HAP-1 (cell line): ENCODE data around the gene GLRA3.
"Not testable (repeated sequence)": the region's sequence is repeated elsewhere in the genome, so short reads cannot be mapped to it uniquely, and the experiment has no call there.

Source experiments
- DNase-seq, 2 experiments: peaks; one replicate each; pipeline ENCODE4 v3.0.0-alpha.2; 2016 to 2020; ENCODE audit warnings: low spot score in 2 of 2
- H3K27me3 ChIP-seq: fragments of 250-450 bp; sonication (Bioruptor Pico); 2 replicates; pipeline ENCODE4 v1.5.1; 2020; ENCODE audit warnings: low read depth, mild to moderate bottlenecking, moderate library complexity
- H3K36me3 ChIP-seq: fragments of 250-450 bp; sonication (Bioruptor Pico); replicated peaks from 2 replicates; pipeline ENCODE4 v1.5.1; 2020; ENCODE audit warnings: mild to moderate bottlenecking
- H3K4me1 ChIP-seq: fragments of 250-450 bp; sonication (Bioruptor Pico); 2 replicates; pipeline ENCODE4 v1.5.1; 2020; ENCODE audit warnings: mild to moderate bottlenecking
- H3K4me3 ChIP-seq: fragments of 250-450 bp; sonication (Bioruptor Pico); 2 replicates; pipeline ENCODE4 v1.5.1; 2020; ENCODE audit warnings: mild to moderate bottlenecking, moderate library complexity
- H3K9me3 ChIP-seq: fragments of 250-450 bp; sonication (Bioruptor Pico); 2 replicates; pipeline ENCODE4 v1.5.1; 2020; ENCODE audit warnings: mild to moderate bottlenecking, moderate library complexity
- in situ Hi-C: fragments of 300-500 bp; cut with MboI; formaldehyde crosslinking; loops from 3 replicates; pipeline ENCODE4 v1.14.3; 2020; ENCODE audit warnings: low sequenced_read_pairs, inconsistent platforms, mixed read lengths

The GLRA3 gene

DNA sequence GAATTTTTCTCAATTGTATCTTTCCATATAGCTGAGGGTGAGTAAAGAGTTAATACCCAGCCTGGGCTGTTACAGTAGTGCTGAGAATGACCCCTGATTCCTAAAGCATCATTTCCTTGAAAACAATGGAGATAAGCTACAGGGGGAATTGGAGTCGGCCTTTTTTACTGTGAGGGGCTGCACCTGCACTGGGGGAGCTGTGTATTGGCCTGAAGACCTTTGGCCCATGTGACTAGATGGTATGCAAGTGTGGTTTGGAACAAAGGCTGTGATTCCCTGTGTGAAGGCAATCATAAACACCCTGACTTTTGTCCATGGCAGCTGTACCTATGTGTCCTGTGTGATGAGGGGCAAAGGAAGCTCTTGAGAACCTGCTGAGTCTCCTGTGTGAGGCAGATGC lies 182.7 kb downstream of the GLRA3 start:
- Histone ChIP-seq H3K27me3 (no peaks in the 10 kb centered on the region), H3K9me3 (no peaks in the 10 kb centered on the region), H3K4me1 (no peaks in the 10 kb centered on the region), H3K36me3 (no peaks in the 10 kb centered on the region), H3K4me3 (no peak overlapping the region)
- DNase-seq, result no peak
- in situ Hi-C loops, result no loop called here

DNA sequence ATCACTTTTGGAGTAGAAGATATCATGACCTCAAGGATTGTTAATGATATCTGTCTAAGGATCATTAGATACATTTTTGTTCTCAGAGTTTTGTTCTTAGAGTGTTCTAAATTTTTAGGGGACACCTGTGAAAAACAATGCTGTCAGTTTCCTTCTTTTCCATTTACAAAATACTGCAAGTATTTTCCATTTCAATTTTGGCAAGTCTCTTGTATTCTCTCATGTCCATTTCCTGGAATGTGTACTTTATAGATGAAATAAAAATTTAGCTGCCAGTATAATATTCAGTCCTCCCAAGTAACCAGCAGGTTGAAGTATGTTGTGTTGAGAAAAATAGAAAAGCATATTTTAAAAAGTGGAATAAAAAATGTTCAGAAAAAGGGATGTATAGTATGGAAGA lies 188.9 kb downstream of the GLRA3 start:
- in situ Hi-C loops, result no loop called here
- H3K36me3 ChIP-seq, result no peaks in the 10 kb centered on the region
- no peak for DNase-seq
- H3K9me3 ChIP-seq, result no peaks in the 10 kb centered on the region
- no peak overlapping the region for H3K4me3 ChIP-seq
- H3K27me3 ChIP-seq, result no peaks in the 10 kb centered on the region
- no peaks in the 10 kb centered on the region for H3K4me1 ChIP-seq

DNA sequence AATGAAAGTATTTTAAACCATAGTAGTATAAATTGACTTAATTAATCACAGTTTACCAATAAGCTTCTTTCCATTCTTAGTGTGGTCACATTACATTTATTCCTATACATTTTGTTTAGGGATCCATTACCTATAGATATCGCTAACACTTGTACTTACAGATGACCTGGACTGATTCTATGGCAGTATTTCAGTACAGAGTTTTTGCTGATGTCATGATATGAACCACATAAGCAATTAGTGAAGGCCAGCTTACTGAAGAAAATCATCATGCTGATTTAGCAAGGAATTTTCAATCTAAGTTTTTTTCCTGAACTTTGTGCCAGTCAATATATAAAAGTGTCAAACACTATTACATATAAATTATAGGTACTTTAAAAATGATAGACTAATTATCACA lies 193.3 kb downstream of the GLRA3 start:
- no peaks in the 10 kb centered on the region for H3K27me3 ChIP-seq
- in situ Hi-C loops, result no loop called here
- DNase-seq, result no peak
- no peak overlapping the region for H3K4me3 ChIP-seq
- H3K9me3 ChIP-seq, result no peaks in the 10 kb centered on the region
- no peaks in the 10 kb centered on the region for H3K36me3 ChIP-seq
- no peaks in the 10 kb centered on the region for H3K4me1 ChIP-seq

DNA sequence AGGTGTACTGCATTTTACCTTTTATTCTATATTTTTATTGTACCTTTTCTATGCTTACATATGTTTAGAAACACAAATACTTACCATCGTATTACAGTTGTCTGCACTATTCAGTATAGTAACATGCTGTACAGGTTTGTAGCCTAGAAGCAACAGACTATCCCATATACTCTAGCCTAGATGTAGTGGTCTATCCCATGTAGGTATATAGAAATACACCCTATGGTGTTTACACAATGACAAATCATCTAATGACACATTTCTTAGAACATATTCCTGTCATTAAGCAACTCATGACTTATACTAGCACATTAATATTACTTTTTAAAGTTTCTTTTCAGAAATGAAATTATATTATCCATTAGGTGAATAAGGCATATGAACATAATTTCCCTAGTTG lies 195.6 kb downstream of the GLRA3 start:
- no peaks in the 10 kb centered on the region for H3K4me1 ChIP-seq
- no peak overlapping the region for H3K4me3 ChIP-seq
- H3K36me3 ChIP-seq, result no peaks in the 10 kb centered on the region
- no peaks in the 10 kb centered on the region for H3K27me3 ChIP-seq
- H3K9me3 ChIP-seq, result no peaks in the 10 kb centered on the region
- no peak for DNase-seq
- in situ Hi-C loops, result loop anchor here (5.0 kb wide), 1 partner anchor 271 kb away; no protein-coding TSS in a partner anchor

DNA sequence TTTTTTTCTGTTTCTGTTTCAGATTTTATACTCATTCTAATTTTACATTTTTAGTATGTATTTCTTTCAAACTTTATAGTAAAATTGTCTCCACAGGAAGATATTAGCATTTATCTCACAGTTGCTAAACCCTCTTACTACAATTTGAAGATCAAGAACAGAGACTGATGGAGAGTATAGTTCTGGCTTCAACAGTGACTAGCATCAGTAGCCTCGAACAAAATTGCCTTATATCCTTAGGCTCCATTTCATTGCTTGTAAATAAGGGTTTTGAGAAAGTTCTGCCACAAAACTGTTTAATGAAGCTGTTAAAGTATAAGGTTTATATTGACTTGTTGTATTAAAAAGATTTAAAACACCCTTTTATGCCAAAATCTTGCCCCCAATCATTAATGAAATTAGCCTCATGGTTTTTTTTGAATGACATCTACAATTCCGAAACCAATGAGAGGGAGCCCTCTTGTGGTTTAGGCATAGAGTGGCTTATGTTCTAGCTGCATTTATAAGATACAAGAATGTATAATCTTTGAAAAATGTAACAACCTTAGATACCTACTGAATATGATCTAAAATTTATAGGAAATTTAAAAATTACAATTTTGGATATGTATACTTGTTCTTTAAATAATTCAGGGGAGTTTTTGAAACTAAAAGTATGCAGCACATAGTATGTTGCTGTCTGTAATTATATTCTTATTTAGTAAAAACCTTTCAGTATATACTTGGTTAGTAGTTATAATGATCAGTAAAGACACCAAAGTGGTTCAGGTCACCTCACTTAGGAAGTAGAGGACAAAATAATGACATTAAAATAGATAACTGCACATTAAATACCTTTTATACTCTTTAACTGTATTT lies 196.9 kb downstream of the GLRA3 start:
- in situ Hi-C loops, result loop anchor here (5.0 kb wide), 1 partner anchor 270 kb away; no protein-coding TSS in a partner anchor
- Histone ChIP-seq H3K36me3 (no peaks in the 10 kb centered on the region), H3K4me1 (no peaks in the 10 kb centered on the region), H3K27me3 (no peaks in the 10 kb centered on the region), H3K4me3 (no peak overlapping the region), H3K9me3 (no peaks in the 10 kb centered on the region)
- DNase-seq, result peak; percentile 21 to 60

DNA sequence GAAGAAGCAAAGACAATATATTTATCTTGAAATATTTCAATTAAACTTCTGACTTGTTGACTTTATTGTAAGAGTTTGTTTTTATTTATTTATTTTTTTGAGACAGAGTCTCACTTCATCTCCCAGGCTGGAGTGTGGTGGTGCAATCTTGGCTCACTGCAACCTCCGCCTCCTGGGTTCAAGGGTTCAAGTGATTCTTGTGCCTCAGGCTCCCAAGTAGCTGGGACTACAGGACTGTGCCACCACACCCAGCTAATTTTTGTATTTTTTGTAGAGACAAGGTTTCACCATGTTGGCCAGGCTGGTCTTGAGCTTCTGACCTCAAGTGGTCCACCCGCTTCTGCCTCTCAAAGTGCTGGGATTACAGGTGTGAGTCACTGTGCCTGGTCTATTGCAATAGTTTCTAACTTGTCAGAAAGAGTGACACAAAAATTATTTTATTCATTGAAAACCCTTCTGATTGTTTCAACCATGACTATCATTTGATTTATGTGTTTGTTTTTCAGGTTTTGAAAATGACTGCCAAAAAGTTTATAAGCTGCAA lies 199.1 kb downstream of the GLRA3 start:
- H3K27me3 ChIP-seq, DNase-seq, H3K4me1 ChIP-seq, H3K4me3 ChIP-seq, H3K9me3 ChIP-seq, H3K36me3 ChIP-seq: not testable (repeated sequence)
- in situ Hi-C loops, result loop anchor here (5.0 kb wide), 1 partner anchor 268 kb away; no protein-coding TSS in a partner anchor

DNA sequence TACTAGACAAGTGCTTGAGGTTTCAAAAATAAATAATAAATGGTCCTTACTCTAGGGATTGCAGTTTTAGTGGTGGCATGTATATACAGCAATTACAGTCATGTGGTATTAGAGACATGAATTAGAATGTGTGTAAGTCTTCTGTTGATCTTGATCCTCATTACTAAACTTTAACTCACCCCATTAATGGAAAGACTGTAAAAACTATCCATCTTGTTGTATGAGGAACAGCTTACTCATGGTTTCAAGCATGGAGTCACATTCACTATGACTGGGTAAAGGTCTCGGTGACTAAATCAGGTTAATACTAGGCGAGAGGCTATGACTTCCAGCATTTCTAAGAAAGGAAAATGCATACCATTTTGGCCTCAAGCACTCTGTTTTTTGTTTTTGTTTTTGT lies 199.8 kb downstream of the GLRA3 start:
- H3K36me3 ChIP-seq, result no peaks in the 10 kb centered on the region
- DNase-seq, result no peak
- no peaks in the 10 kb centered on the region for H3K4me1 ChIP-seq
- in situ Hi-C loops, result no loop called here
- no peaks in the 10 kb centered on the region for H3K9me3 ChIP-seq
- no peak overlapping the region for H3K4me3 ChIP-seq
- no peaks in the 10 kb centered on the region for H3K27me3 ChIP-seq

DNA sequence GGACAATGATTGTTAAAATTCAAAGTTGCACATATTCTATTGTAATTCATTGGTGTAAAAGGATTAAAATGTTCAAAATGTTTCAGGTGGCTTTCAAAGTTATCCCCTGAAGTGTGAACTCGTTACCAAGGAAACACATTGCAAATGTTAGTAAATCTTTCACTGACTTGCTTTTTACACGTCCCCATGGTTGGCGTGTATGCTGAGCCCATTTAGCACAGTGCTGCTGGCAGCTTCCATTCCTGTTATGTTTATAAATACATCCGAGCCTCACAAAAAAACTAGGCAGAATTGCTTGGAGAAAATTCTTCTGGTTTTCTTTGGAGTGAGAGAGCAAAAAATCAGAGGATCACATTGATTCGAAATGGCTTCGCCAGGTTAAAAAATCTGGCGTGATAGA lies 200.9 kb downstream of the GLRA3 start:
- H3K36me3 ChIP-seq, result no peaks in the 10 kb centered on the region
- H3K4me3 ChIP-seq, result no peak overlapping the region
- H3K4me1 ChIP-seq, result no peaks in the 10 kb centered on the region
- no peaks in the 10 kb centered on the region for H3K9me3 ChIP-seq
- in situ Hi-C loops, result no loop called here
- H3K27me3 ChIP-seq, result no peaks in the 10 kb centered on the region
- DNase-seq, result peak in 1 of 2 experiments; percentile 21

DNA sequence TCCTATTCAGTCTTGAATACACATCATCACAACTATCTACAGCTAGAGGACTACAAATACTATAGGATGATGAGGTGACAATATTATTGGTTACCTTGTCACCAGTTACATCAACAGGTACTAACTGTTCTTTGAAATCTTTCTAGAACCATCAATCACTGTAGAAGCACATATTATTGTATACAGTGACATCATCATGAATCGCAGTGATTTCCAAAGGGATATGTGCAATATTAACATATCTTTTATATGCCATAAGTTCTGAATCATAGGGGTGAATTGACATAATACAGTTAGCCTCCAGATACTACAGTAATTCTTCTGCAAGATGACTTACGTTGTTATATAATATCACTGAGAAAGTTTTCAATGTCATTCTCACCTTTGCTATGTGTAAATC lies 201.6 kb downstream of the GLRA3 start:
- in situ Hi-C loops, result no loop called here
- Histone ChIP-seq H3K9me3 (no peaks in the 10 kb centered on the region), H3K4me3 (no peak overlapping the region), H3K36me3 (no peaks in the 10 kb centered on the region), H3K27me3 (no peaks in the 10 kb centered on the region), H3K4me1 (no peaks in the 10 kb centered on the region)
- DNase-seq, result no peak

DNA sequence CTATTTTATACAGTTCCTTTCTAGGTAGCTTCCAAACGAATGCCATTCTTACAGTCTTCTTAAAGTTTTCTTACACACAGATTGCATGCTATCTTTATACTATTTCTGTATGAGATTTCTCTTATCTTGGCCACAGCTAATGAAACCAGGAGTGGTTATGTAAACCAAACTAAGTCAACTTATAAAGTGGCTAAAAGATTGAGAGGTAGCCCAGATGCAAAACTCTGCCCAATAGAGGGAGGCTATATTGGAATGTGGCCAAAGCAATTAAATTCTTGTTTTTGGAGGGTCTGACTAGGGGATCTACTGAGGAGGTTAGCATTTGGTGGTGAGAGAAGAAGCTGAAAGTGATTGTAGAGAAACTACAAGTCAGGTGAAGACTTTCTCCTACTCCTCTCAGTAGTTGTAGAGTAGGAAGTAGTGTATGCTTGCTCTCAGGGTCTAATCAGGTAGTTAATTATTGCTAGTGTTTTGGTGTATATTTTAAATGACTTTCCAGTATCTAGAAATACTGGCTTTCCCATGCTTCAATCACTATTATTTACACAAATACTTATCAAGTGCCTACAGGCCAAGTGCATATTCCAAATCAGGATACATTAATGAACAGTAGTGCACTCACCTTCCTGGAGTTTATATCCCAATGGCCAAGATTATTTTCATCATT lies 202.6 kb downstream of the GLRA3 start:
- Histone ChIP-seq H3K4me3 (no peak overlapping the region), H3K9me3 (no peaks in the 10 kb centered on the region), H3K4me1 (no peaks in the 10 kb centered on the region), H3K36me3 (no peaks in the 10 kb centered on the region), H3K27me3 (no peaks in the 10 kb centered on the region)
- DNase-seq, result no peak
- in situ Hi-C loops, result no loop called here

DNA sequence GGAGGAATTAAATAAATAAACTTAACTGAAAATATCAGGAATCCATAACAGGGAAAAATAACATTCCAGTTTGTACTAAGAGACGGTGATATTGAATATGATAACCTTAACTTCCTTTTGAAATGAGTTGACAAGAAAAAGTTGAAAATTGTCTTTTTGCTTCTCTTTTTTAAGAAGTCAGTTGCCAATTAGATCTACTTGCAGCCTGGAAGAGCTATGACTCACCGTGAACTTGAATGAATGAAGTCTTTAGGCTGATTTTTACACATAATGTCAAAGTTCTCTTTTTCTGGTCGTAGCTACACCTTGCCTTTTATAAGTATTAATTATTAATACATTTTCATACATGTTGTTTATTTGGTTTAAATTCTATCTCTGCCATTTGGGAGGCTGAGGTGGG lies 212.4 kb downstream of the GLRA3 start:
- Histone ChIP-seq H3K27me3 (no peaks in the 10 kb centered on the region), H3K4me3 (no peak overlapping the region), H3K9me3 (no peaks in the 10 kb centered on the region), H3K36me3 (no peaks in the 10 kb centered on the region), H3K4me1 (no peaks in the 10 kb centered on the region)
- no peak for DNase-seq
- in situ Hi-C loops, result no loop called here

DNA sequence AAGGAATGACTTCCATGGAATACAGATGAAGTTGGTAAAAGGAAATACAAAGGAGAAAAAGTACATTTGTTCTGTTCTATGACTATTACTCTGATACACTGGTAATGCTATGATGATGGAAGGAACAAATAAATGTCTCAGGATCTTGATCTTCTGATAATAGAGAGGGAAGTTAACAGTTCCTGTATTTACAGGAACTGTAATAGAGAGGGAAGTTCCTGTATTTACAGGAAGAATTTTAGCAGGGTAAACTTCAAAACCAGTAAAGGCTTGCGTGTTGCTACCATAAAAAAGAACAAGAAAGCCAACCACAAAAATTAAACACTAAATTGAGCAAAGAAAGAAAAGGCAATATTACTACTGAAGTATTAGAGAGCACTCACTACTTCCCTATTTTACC lies 215.1 kb downstream of the GLRA3 start:
- Histone ChIP-seq H3K9me3 (no peaks in the 10 kb centered on the region), H3K4me3 (no peak overlapping the region), H3K36me3 (no peaks in the 10 kb centered on the region), H3K4me1 (no peaks in the 10 kb centered on the region), H3K27me3 (no peaks in the 10 kb centered on the region)
- in situ Hi-C loops, result no loop called here
- no peak for DNase-seq

DNA sequence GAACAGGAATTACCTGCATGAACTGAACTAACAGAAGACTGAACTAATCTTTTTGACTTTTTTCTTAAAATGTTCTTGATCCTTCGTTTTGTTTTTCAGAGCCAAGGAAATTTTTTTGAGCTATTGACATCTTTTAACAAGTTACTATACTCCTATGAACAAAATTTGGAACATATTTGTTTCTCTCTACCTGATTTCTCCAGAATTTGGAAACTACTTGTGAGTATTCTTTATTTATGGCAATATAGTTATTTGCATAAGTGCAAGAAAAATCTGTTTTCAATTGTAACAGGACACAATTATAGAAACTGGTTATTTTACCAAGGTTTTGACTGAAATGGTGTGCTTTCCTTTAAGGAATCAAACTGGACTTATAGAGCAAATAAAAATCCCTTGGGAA lies 217.3 kb downstream of the GLRA3 start:
- in situ Hi-C loops, result no loop called here
- DNase-seq, result no peak

DNA sequence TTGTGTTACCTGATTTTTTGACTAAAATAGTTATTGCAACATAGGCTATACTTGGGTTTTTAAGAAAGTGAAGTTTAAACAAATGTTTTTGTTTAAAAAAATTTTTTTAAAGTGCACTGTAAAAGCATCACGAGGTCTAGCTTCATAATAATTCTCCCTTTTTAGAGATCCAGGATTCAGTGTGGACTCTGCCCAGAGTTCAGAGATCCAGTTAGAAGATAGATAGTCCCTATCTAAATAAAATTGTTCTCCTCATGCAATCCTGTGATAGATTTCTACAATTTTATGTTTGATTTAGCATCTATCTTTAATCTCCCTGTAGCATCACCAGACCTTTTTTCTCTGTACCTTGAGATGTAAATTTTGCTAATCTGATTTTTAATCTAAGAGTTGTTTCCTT lies 221.3 kb downstream of the GLRA3 start:
- Histone ChIP-seq H3K27me3 (no peaks in the 10 kb centered on the region), H3K4me3 (no peak overlapping the region), H3K36me3 (no peaks in the 10 kb centered on the region), H3K9me3 (no peaks in the 10 kb centered on the region), H3K4me1 (peaks cover 9% of the 10 kb centered on the region)
- in situ Hi-C loops, result no loop called here
- DNase-seq, result no peak

More for the DNA sequence above, 217.3 kb downstream of the GLRA3 start:
- H3K4me3 ChIP-seq, result no peak overlapping the region
- no peaks in the 10 kb centered on the region for H3K36me3 ChIP-seq
- H3K9me3 ChIP-seq, result no peaks in the 10 kb centered on the region
- H3K4me1 ChIP-seq, result no peaks in the 10 kb centered on the region
- H3K27me3 ChIP-seq, result no peaks in the 10 kb centered on the region
